ENCODE data around the gene MAGEA2.
"Not testable (repeated sequence)": the region's sequence is repeated elsewhere in the genome, so short reads cannot be mapped to it uniquely, and the experiment has no call there.

DNA sequence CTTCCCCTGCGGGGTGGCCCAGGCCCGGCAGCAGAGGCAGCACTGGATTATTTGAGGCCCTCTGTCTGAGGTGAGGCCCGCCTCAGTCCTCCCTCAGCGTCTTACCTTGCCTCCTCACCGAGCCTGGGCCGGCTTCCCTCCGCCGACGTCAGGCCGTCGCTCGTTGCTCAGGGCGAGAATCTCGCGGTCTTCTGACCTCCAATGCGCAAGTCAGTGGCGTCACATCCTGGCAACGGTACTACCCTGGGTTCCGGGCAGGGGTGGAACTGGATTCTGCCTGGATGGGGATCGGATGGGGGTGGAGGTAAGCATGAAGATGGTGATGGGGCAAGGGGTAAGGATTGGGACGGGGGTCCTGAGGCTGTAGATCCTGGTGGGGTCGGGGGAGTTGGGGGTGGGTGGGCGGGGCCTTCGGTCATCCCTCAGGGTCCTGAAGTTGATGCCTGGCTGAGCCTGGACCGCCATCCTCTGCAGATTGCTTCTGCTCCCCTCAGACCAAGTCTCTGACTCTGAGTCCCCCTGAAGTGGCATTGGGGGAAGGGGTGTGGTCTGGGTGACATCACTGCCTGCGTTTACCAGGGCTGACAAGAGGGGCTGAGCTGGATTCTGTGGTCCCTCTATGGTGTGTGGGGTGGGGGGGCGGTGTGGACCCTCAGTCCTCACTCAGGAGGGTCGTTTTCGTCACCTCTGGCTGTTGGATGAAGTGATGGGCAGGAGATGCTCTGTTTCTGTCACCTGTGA is 16.1 kb upstream of the MAGEA2 start, which contains the start of gene MAGEA6:
- TF ChIP-seq, protein P1, sequence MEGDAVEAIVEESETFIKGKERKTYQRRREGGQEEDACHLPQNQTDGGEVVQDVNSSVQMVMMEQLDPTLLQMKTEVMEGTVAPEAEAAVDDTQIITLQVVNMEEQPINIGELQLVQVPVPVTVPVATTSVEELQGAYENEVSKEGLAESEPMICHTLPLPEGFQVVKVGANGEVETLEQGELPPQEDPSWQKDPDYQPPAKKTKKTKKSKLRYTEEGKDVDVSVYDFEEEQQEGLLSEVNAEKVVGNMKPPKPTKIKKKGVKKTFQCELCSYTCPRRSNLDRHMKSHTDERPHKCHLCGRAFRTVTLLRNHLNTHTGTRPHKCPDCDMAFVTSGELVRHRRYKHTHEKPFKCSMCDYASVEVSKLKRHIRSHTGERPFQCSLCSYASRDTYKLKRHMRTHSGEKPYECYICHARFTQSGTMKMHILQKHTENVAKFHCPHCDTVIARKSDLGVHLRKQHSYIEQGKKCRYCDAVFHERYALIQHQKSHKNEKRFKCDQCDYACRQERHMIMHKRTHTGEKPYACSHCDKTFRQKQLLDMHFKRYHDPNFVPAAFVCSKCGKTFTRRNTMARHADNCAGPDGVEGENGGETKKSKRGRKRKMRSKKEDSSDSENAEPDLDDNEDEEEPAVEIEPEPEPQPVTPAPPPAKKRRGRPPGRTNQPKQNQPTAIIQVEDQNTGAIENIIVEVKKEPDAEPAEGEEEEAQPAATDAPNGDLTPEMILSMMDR (IDR thresholded peaks at IDR 0.05; ENCODE audit: insufficient read depth, low read length, poor library complexity, severe bottlenecking), result not testable (repeated sequence)
- not testable (repeated sequence) for TF ChIP-seq EZH2phosphoT487 (conservative IDR thresholded peaks at IDR 0.05; ENCODE audit: low read length)
